BLaER1 (cell line): ENCODE measurements around the gene FGD4.
"Not testable (repeated sequence)": the region's sequence is repeated elsewhere in the genome, so short reads cannot be mapped to it uniquely, and the experiment has no call there.

ENCODE experiments used
- H3K27ac ChIP-seq: shearing (Covaris generic); formaldehyde crosslinking; 2 replicates; pipeline ENCODE4 v1.8.1; 2022
- H3K27me3 ChIP-seq: shearing (Covaris generic); formaldehyde crosslinking; 2 replicates; pipeline ENCODE4 v1.8.1; 2022
- H3K36me3 ChIP-seq: shearing (Covaris generic); formaldehyde crosslinking; 2 replicates; pipeline ENCODE4 v1.8.1; 2022
- H3K4me1 ChIP-seq: shearing (Covaris generic); formaldehyde crosslinking; 2 replicates; pipeline ENCODE4 v1.8.1; 2022
- H3K4me2 ChIP-seq: shearing (Covaris generic); formaldehyde crosslinking; 2 replicates; pipeline ENCODE4 v1.8.1; 2022
- H3K4me3 ChIP-seq: shearing (Covaris generic); formaldehyde crosslinking; 2 replicates; pipeline ENCODE4 v1.8.1; 2022
- H3K9ac ChIP-seq: shearing (Covaris generic); formaldehyde crosslinking; 2 replicates; pipeline ENCODE4 v1.8.1; 2022
- H3K9me3 ChIP-seq: shearing (Covaris generic); formaldehyde crosslinking; 2 replicates; pipeline ENCODE4 v1.8.1; 2022
- H4K20me1 ChIP-seq: shearing (Covaris generic); formaldehyde crosslinking; 2 replicates; pipeline ENCODE4 v1.8.1; 2022
- Cebpa-rat ChIP-seq: shearing (Covaris generic); IDR thresholded peaks from 2 replicates; pipeline ENCODE4 v1.8.1; 2022

Gene FGD4

DNA sequence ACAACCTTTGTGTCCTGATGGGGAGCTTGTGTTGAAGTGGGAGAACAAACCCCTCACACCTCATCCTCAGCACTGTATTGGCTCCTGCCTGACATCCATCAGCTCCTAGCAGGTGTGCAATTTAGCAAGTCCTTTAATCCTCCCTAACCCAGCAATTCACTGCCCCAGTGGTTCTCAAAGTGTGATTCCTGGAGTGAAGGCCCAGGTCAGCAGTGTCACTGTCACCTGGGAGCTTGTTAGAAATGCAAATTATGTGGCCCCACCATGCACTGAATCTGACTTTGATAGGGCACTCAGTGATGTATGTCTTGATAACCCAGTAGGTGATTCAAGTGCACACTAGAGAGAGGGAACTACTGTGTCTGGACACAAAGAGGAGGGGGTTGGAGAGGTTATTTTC, 133.6 kb downstream of the FGD4 start:
- Histone ChIP-seq H3K36me3 (no peaks in the 10 kb centered on the region), H3K4me1 (peaks cover 44% of the 10 kb centered on the region), H3K4me2 (no peak overlapping the region), H3K27ac (no peak overlapping the region), H3K9me3 (no peaks in the 10 kb centered on the region), H4K20me1 (no peaks in the 10 kb centered on the region), H3K4me3 (no peak overlapping the region), H3K9ac (no peak overlapping the region), H3K27me3 (no peaks in the 10 kb centered on the region)
- TF ChIP-seq Cebpa-rat: no peak

DNA sequence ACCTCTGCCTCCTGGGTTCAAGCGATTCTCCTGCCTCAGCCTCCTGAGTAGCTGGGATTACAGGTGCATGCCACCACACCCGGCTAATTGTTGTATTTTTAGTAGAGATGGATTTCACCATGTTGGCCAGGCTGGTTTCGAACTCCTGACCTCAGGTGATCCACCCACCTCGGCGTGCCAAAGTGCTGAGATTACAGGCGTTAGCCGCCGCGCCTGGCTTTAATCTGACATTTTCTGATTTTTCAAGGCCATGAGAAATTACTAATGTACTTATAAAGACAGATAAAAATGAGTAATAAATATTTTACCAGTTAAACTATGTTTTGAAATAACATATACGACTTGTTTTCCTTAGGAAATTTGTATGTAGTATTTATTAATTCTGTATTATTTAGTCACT, 134.1 kb downstream of the FGD4 start:
- H3K9me3 ChIP-seq, H3K27me3 ChIP-seq, H3K27ac ChIP-seq, H3K36me3 ChIP-seq, H3K4me3 ChIP-seq, H4K20me1 ChIP-seq, H3K9ac ChIP-seq: not testable (repeated sequence)
- Histone ChIP-seq H3K4me2 (peak overlapping the region; percentile 62), H3K4me1 (peaks cover 40% of the 10 kb centered on the region)

DNA sequence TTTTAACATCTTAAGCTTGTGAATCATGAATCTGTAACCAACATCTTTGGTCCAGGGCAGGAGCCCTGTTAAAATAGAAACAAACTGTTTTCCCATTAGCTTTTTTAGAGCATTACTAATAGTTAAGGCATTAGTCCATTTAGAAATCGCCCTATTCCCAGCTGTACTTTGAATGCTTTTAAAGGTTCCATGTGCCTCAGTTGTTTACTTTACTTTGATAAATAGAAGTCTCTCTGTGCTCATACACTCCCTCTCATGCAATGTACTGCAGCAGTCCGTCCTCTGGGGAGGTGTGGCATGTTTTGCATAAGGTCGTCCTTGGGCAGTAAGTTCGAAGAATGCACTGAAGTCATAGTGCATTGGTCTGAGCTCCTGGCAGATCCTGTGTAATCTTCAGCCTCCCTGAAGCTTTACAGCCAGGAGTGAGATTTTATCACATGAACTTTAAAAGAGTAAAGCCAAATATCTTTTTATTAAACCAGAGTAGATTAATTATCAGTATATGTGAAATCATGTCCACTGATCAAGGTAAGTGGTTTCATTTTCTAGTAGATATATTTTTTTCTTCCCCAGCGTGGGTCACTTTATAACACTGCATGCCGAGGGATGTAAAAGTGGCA, 134.7 kb downstream of the FGD4 start:
- no peaks in the 10 kb centered on the region for H3K9me3 ChIP-seq
- no peak overlapping the region for H3K9ac ChIP-seq
- H3K4me3 ChIP-seq: peak overlapping the region; percentile 46
- peak overlapping the region; percentile 40; the same call in 1 of the 2 replicates for H3K27ac ChIP-seq
- peaks cover 40% of the 10 kb centered on the region for H3K4me1 ChIP-seq
- TF ChIP-seq Cebpa-rat: no peak
- H4K20me1 ChIP-seq: no peaks in the 10 kb centered on the region
- no peaks in the 10 kb centered on the region for H3K36me3 ChIP-seq
- H3K4me2 ChIP-seq: peak overlapping the region; percentile 62
- H3K27me3 ChIP-seq: no peaks in the 10 kb centered on the region

DNA sequence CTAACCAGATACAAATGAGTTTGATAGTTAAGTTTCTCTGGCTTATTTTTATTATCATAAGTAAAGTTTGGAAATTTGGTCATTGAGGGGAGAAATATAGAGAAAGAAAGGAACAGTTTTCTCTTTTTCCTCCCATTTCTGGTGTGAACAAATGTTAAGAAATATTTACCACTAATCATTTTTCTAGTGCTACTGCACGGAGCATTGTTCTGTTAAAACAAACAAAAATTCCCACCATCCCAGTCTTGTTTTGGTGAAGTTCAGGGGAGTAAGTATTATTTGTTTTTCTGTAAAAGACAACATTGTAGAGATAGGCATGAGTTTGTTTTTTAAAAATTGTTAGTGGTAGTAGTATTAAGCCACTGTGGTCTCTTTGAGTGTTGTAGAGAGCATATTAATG, 135.3 kb downstream of the FGD4 start:
- Histone ChIP-seq H3K9me3 (no peaks in the 10 kb centered on the region), H3K4me2 (peak overlapping the region; percentile 62), H3K36me3 (no peaks in the 10 kb centered on the region), H3K4me1 (peaks cover 40% of the 10 kb centered on the region), H4K20me1 (no peaks in the 10 kb centered on the region), H3K27ac (peak overlapping the region; percentile 40), H3K27me3 (no peaks in the 10 kb centered on the region), H3K4me3 (peak overlapping the region; percentile 46), H3K9ac (no peak overlapping the region)
- TF ChIP-seq Cebpa-rat: no peak

DNA sequence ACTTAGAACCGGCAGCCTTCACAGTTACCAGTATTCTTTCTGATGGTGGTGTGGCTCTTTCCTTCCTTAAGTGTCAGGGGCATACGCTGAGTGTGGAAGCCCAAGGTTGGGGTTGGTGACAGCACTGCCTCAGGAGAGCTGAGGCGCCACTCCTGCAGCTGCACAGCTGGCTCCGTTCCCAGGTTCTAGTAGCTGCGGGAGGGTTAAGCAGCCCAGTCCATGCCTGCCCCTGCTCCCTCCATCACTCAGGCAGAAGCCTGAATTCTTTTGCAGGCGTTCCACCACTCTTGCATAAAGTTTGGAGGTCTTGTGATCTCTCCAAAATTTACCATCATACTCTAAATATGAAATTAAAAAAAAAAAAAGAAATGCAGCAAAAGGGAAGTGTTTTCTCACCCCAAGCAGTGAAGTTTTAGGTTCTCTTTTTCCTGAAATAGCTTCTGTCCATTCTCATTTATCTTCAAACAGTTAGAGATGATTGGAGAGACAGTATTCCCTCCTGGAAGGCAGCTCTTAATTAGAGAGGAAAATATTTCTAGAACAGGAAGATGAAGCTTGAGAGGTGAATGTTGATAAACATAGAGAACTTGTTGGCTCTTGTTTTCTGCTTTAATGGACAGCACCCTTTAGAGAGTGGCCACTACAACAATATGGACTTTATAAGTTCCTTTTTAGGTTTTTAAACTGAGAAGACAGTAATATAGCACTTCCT, 136.1 kb downstream of the FGD4 start:
- no peaks in the 10 kb centered on the region for H4K20me1 ChIP-seq
- H3K9me3 ChIP-seq: no peaks in the 10 kb centered on the region
- no peak overlapping the region for H3K9ac ChIP-seq
- H3K4me3 ChIP-seq: no peak overlapping the region
- TF ChIP-seq Cebpa-rat: no peak
- H3K36me3 ChIP-seq: no peaks in the 10 kb centered on the region
- peak overlapping the region; percentile 40 for H3K27ac ChIP-seq
- H3K4me1 ChIP-seq: peaks cover 40% of the 10 kb centered on the region
- peak overlapping the region; percentile 62 for H3K4me2 ChIP-seq
- no peaks in the 10 kb centered on the region for H3K27me3 ChIP-seq

DNA sequence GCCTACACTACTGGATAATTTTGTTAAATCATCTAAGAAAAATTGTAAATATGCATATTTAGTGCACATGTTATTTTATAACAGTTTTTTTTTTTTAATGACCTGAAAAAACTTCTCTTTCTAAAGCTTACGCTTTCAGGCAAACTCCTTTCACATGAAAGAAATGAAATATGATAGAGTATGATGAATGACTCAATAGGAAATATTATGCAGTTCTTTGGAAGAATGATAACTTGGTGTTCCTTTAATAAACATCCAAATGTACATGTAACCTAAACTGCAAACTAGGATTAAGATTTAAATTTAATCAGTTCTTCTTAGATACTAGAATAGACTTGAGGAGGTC, 136.6 kb downstream of the FGD4 start:
- H3K36me3 ChIP-seq: no peaks in the 10 kb centered on the region
- no peaks in the 10 kb centered on the region for H3K9me3 ChIP-seq
- H4K20me1 ChIP-seq: no peaks in the 10 kb centered on the region
- H3K9ac ChIP-seq: no peak overlapping the region
- no peak overlapping the region for H3K4me3 ChIP-seq
- H3K27ac ChIP-seq: no peak overlapping the region
- peaks cover 40% of the 10 kb centered on the region for H3K4me1 ChIP-seq
- H3K4me2 ChIP-seq: peak overlapping the region; percentile 62
- H3K27me3 ChIP-seq: no peaks in the 10 kb centered on the region
- no peak for TF ChIP-seq Cebpa-rat

DNA sequence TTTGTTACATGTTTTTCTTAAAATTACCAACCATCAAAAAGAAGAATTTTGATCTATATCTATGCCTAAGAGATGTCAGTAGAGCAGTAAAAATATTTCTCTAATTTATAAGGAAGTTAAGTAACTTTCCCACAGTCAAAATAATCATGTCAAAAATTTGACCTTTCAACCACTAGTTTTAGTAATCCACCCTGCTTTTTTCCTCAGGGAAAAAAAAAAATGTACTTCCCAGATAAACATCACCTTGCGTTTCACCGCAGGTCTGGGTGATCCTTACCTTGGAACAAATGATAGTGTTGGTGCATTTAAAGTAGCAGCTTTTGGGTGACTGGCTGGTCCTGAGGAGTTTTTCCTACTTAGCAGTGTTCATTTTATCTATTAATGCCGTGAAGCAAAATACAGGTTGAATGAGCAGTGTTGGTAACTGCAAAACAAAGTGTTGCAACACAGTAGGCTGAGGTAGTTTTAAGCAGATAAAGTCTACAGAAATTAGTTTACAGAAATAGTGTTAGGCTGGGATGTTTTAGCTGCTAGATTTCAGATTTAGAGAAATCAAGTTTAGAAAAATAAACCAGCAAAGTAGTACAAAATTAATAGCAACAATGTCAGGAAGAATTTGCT, 142.5 kb downstream of the FGD4 start:
- Histone ChIP-seq H3K9ac (no peak overlapping the region), H3K27ac (no peak overlapping the region), H3K9me3 (no peaks in the 10 kb centered on the region), H4K20me1 (no peaks in the 10 kb centered on the region), H3K4me2 (no peak overlapping the region), H3K36me3 (no peaks in the 10 kb centered on the region), H3K4me3 (no peak overlapping the region), H3K4me1 (peaks cover 19% of the 10 kb centered on the region), H3K27me3 (no peaks in the 10 kb centered on the region)
- TF ChIP-seq Cebpa-rat: no peak

DNA sequence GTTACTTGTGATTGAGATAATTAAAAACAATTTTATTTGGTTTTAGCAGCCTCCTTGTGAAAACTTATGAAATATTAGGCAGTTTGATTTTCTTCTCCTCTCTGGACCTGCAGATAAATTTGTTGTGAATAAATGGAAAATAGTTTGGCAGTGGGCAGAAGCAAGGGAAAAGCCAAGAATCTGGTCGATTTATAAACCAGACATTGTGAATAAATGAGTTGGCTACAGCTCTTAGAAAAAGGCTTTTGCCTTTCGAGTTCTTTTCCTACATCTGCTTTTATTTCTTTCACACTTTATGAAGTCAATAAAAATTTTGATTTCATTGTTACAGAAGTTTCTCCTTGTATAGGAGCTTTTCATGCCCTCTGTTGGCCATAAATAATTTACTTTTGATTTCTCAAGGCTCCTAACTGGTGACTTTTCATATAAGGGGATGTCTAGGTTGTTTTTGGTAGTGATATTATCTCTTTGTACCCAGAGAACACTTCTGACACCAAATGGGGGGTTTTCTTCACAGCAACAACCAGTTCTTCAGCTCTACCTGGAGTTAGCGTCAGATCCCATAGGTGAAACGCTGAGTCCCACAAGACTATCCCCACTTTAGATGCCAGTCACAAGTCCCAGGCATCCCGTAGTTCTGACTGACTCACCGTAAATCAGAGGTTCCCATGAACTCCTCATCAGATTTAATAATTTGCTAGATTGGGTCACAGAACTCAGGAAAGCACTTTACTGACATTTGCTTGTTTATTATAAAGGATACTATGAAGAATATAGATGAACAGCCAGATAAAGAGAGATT, 143.3 kb downstream of the FGD4 start:
- Histone ChIP-seq H3K9me3 (no peaks in the 10 kb centered on the region), H3K4me3 (no peak overlapping the region), H3K27ac (no peak overlapping the region), H3K27me3 (no peaks in the 10 kb centered on the region), H3K36me3 (no peaks in the 10 kb centered on the region), H3K4me1 (peaks cover 21% of the 10 kb centered on the region), H3K9ac (no peak overlapping the region), H4K20me1 (no peaks in the 10 kb centered on the region), H3K4me2 (no peak overlapping the region)
- no peak for TF ChIP-seq Cebpa-rat

DNA sequence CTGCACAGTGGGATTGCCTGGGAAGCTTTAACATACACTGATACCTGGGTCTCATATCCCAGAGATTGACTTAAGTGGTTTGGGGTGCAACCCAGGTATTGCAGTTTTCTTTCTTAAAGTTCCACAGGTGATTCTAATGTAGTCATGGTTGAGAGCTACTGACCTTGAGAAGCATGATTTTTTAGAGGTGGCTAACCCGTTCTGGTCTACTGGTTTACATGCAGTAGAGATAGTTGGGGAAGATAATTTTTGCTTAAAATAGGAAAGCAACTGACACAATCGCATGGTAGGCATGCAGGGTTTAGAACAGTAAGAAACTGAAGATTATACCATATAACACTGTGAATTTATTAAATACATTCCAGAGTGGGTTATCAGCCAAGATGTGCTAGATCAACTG, 145.5 kb downstream of the FGD4 start:
- no peaks in the 10 kb centered on the region for H3K9me3 ChIP-seq
- no peaks in the 10 kb centered on the region for H4K20me1 ChIP-seq
- no peak overlapping the region for H3K4me3 ChIP-seq
- no peak for TF ChIP-seq Cebpa-rat
- H3K27ac ChIP-seq: no peak overlapping the region
- H3K9ac ChIP-seq: no peak overlapping the region
- H3K4me2 ChIP-seq: peak overlapping the region; percentile 15
- no peaks in the 10 kb centered on the region for H3K36me3 ChIP-seq
- peaks cover 43% of the 10 kb centered on the region for H3K4me1 ChIP-seq
- no peaks in the 10 kb centered on the region for H3K27me3 ChIP-seq
